HS-5 (cell line): ENCODE results near the gene KRT3.

Experiments
- DNase-seq: peaks from one replicate; pipeline ENCODE4 v3.0.0-alpha.2; 2012; ENCODE audit warnings: low read depth

KRT3 gene

DNA sequence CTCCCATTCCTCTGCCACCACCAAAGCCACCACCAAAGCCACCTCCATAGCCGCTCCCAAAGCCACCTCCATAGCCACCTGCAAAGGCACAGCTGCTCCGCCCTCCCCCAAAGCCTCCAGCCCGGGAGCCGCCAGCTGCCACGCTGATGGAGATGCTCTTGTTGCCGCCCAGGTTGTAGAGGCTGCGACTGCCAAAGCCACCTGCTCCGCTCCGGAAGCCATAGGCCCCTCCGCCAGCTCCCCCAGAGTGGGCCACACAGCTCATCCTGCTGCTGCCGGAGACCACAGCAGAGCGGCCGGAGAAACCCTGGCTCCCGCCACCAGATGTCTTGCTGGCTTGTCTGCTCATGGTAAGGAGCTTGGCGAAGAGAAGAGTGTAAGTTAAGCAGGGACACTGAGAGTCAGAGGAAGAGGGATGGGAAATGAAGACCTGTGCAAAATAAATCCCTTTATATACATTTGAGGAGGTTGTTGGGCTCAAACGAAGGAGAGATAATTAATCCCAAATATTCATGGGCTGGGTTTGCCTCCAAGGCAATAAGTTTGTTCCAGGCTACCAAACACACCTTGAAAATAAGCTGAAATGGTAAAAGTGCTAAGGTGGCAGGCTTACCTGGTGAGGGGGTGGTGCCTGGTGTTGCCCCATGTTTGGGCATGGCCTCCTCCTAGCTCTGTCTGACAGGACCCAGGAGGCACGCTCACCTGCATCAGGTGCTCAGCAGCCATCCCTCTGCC lies at the start of gene KRT3:
Gene KRT3, minus strand, starts transcription at position 424 of the 735 bp plus-strand sequence. Its CDS starts 75 bp downstream, at position 349.
- DNase-seq, result no peak

DNA sequence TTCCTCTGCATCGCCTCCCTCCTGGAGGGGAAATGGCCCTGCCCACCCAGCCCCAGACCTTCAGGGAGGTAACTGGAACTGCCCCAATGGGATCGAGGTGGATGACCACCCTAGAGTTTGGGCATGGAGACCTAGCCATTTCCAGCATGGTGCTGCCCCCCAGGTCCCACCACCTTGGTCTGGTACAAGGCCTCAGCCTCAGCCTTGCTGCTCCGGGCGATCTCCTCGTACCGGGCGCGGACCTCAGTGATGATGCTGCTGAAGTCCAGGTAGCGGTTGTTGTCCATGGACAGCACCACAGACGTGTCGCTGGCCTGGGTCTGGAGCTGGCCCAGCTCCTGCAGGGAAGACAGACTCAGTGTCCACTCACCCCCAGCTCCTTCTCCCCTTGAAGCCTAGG lies 48.5 kb upstream of the KRT3 start:
- no peak for DNase-seq

DNA sequence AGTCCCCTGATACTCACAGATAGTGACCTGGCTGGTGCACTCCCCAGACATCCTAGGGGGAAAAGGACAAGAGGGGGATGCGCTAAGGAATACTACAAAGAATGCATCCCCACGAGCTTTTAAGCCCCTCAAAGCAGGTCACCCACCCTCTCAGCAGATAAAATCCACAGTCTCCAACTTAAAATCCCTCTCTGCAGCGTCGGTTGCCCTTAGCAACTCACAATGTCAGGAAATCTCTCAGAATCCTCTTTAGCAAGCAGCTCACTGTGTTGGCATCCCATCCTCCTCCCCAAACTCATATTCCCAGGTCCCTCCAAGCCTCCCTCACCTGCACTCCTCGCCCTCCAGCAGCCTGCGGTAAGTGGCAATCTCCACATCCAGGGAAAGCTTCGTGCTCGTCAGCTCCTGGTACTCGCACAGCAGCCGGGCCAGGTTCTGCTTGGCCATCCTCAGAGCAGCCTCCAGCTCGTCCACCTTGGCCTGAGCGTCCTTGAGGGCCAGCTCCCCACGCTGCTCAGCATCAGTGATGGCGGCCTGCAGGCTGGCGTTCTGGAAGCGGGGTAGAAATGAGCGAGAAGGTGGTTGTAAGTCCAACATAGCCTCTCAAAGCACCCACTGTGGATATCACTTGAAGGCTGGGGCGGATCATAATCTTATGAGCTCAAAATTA lies 43.7 kb upstream of the KRT3 start:
- no peak for DNase-seq

DNA sequence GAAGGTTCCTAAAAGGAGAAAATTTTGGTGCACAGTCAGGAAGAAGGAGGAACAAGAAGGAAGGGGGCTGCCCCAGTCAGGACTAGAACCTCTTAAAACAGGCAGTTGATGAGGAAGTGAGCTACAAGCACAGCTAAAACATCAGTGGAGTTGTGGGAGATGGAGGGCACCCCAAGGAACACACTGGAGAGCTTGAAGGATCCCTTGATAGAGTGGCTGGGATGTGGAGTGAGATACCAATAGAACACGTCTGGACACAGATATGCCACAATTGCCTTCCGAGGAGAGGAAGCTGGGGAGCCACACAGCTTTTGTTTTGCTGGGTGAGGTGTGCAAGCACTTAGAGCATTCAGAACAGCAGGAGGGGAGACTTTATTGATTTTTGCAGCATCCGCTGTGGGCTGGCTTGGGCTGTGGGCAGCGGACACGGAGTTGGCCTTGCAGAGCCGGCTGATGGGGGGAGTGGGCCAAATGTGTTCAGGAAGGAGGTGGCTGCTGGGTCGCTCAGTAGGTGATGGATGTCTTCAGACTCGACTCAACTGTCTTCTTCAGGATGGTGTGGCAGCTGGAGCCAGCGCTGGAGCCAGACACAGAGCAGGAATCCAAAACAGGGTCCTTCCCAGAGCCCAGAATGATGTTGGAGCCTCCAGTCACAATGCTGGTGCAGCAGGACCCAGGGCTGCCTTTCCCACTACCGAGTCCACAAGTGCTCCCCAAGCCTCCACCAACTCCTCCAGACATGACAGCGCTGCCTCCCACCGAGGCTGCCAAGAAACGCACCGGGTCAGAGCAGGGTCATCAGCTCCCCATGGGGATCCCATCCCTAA lies 42.9 kb upstream of the KRT3 start:
- no peak for DNase-seq

DNA sequence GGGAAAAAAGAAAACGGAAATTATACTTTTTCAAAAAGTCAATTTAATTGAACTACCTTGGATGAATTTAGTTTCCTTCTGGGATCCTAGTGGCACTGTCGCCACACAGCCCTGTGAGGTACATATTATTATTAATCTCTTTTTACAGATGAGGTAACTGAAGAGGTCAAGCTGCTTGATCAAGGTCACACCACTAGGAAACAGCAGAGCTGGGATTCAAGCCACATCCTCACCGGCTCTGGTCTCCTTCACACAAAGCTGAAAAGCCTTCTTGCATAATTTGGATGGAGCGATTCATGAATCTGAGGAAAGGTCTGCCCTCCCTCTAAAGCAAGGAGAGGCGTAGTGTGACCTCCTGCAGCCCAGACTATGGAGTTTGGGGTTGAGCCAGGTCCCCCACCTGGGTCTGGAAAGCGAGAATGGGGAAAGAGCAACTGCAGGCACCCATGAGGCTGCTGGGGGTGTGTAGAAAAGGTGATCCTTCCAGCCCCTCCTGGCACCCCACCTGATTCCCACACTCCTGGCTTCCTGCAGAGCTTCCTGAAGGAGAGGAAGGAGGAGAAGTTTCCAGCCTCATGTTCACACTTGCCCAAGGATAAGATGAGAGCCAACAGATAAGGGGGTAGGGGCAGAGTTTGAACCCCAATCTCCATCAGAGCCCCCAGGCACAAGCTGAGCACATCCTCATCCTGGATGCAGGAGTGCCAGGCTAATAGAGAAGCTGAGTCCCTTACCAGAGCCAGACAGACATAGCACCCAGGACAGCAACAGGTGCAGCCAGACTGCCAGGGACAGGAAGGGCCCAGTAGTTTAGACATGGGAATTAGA lies 42.1 kb upstream of the KRT3 start:
- no peak for DNase-seq

DNA sequence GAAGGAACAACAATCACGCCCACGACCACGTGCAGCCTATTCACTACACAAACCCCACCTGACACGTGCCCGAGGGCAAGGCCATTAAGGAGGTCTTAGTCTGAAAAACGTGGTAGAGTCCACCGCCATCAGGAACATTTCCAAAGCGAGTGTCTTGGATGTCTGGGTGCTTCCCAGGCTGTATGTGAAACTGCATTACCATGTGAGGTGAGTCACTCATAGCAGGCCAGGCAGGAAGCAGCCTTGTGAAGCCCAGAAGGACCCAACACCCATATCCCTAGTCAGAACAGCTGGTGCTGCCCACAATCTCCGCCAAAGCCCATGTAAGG lies 41.5 kb upstream of the KRT3 start:
- peak; percentile 36 for DNase-seq

DNA sequence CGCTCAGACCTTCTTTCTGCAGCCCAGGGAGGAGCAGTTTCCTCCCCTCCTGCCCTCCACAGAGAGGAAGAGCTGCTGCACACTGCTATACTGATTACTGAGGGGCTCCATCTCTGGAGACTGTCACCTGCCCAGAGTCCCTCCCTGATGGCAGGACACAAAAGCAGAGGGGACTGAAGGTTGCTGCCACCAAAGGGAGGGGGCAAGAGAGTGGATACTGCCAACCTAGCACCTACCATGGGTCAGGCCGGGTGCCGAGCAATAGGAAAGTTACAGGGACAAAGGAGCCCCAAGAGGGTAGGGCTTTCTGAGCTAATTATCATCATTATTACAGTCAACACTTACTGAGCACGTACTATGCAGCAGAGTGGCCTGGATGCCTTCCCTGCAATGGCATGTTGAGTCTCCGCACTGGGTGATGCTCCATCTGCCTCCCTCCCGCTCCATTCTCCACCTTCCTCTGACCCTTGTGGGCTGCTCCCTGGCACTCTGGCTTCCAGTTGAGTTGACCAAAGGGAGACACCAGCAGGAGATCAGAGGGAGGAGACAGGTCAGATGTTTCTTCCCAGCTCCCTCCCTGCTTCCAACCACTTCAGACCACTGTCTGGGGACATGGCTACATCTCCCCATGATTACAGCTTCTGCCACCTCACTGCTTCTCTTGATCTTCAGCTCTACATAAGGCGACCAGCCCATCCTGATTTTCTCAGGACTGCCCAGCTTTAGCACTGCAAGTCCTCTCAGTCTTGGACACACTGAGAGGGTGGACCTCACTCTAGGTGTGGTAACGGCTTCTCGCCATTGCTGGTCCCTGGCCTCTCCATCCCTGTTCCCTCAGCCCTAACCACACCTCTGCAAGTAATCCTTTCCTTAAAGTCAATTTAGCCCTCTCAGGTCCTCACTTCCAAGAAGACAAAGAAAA lies 40.8 kb upstream of the KRT3 start:
- no peak for DNase-seq

DNA sequence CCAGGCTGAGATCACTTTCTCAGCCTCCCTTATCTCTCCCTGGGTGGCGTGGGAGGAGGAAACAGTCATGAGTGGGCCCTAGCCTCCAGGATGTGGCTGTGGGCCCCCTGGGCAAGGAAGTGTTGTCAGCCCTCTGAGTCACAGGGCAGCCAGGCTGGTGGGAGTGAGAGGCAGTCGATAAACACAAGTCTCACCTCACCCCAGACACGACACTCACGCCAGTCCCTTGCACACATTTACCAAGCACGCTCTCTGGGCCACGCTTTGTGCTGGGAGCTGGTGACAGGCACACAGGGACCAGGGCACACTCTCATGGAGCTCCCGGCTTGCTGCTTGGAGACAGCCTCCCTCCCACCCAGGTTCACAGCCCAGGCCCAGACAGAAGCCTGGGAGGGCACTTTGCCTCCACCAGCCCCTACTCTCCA lies 40.1 kb upstream of the KRT3 start:
- DNase-seq, result no peak

DNA sequence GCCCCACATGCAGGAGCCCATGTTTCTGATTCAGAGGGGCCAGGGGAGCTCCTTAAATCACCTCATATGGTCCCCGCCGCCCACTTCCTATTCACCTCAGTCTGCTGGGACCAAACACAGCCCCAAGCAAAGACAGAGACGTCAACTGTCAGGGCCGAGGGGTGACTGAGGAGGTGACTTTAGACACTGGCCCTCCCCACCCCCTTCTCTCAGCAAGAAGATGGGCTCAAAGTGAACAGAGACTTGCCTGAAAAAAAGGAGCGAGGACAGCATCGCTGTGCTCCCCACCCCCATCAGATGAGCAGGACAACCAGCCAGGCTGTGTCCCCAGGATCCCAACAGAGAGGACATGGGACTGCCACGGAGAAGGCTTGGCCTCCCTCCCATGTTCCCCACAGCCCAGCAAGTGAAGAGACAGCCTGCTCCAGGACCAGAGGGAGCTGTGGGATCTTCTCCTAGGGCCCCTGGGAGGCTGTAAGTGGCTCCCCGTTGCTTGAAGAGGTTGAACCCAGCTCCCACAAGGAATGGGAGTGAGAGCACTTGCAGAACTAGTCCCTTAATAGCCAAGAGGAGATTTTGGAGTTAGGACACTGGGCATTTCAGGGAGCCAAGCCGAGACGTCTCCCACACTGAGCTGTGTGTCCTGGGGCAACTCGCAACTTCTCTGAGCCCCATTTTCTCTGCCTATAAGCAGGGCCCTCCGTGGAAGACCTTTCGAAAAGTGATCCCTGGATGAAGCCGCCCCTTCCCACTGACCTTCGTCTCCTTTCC lies 39.5 kb upstream of the KRT3 start:
- no peak for DNase-seq

DNA sequence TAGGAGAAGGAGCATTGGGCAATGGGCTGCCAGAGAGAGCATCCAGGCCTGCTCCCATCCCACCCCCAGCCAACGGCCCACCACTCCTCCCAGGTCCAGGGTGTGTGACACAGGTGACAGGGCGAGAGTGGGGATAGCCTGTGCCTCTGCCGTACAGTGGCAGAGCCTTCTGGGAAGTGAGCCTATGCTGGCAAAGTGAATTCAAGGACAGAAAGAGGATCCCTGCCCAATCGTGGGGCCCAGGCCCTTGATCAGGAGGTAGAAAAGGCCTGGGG lies 38.7 kb upstream of the KRT3 start:
- no peak for DNase-seq

DNA sequence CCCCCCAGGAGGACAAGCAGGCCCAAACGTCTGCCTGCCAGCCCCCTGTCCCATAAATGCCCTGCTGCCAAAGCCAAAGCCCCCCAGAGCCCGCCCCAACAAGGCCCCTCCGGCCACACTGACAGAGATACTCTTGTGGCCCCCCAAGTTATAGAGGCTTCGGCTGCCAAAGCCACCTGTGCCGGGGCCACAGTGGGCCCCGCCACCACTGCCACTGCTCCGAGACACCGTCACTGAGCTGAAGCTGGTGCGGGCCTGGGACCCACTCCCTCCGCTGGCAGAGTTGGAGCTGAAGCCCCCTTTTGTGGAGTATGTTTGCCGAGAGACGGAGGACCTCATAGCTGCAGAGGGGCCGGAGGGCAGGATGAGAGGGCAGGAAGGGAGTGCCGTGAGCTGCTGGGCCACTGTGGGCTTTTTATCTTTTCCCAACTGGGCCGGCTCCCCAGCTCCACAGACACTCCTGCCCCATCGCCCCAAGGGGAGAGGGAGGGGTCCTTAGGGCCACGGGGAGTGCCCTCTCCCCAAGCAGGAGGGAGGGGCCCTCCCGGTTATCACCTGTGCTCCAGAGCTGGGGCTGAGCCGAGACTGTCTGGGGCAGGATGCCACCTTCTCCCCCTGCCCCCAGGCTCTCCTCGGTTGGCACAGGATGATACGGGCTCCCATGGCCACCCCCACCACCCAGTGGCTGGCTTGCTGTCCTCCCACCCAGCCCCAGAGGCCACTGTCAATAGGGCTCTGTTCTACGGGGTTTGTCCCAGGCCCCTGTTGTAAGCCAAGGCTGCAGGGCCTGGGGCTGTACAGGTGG lies 38.2 kb upstream of the KRT3 start, which contains the start of gene KRT79:
Gene KRT79, minus strand, starts transcription at position 390 of the 805 bp plus-strand sequence. Its CDS starts 51 bp downstream, at position 339.
- no peak for DNase-seq

DNA sequence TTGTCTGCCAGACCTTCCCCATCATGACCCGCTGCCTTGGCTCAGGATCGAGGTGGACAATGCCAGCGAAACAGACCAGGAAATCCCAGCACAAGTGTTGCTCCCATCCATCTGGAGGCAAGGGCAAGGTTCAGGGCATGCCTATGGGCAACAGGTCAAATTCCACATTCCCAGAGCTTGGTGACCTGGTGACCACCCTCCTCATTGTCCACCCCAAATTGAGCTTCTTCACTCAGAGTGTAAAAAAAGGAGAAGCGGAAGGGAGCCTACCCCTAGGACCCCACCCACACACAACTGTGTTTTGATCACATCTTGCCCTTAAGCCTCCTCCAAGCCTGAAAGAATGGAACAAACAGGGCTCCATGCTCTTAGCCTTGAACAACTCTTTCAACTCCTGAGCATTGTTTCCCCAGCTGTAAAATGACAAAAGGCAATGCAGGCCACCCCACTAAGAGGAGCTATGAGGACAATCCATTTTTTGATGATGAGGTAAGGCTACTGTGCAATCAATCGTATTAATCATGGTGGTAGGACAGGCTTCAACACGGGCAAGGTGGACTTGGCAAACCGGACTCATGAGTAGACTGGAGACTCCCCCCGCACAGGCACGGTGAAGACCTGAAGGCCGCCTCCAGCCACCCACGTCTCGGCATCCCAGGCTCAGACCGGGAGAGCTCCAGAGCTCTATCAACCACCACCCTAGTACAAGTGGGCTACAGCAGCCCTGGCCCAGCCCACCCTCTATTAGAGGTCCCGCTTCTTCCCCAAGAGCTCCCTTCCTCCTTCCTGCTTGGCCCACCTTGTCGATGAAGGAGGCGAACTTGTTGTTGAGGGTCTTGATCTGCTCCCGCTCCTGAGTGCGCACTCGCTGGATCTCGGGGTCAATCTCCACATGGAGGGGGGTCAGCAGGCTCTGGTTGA lies 37.3 kb upstream of the KRT3 start:
- no peak for DNase-seq

DNA sequence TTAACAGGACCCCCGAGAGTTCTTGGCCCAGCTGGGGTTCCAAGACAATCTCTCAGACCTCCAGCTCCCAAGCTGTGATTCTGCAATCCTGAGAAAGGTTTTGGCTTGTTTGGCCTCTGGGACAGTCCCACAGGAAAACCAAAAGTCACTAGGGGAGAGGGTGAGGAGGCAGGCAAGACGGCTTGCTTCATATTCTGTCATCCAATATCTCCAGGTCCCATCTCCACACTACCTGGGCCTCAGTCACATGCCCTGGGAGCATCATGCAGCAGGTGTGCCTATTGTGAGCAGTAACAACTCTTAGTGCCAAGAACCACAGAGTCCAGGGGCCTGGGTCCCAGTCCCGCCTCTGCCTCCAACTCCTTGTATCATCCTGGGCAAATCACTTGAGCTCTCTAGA lies 36.5 kb upstream of the KRT3 start:
- no peak for DNase-seq

DNA sequence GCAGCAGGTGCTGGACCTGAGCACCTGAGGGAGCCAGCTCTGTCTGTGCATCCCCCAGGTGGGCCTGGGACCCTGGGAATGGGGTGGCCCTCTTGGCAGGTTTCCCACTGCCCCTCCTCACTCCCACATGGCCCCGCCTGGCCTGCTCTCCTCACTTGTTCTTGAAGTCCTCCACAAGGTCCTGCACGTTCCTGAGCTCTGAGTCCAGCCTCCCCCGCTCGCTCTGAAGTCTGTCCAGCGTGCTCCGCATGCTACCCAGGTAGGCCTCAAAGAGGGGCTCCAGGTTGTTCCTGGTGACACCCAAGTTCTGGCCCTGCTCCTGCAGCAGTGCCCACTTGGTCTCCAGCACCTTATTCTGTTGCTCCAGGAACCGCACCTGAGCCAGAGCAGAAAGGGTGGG lies 35.3 kb upstream of the KRT3 start:
- no peak for DNase-seq

DNA sequence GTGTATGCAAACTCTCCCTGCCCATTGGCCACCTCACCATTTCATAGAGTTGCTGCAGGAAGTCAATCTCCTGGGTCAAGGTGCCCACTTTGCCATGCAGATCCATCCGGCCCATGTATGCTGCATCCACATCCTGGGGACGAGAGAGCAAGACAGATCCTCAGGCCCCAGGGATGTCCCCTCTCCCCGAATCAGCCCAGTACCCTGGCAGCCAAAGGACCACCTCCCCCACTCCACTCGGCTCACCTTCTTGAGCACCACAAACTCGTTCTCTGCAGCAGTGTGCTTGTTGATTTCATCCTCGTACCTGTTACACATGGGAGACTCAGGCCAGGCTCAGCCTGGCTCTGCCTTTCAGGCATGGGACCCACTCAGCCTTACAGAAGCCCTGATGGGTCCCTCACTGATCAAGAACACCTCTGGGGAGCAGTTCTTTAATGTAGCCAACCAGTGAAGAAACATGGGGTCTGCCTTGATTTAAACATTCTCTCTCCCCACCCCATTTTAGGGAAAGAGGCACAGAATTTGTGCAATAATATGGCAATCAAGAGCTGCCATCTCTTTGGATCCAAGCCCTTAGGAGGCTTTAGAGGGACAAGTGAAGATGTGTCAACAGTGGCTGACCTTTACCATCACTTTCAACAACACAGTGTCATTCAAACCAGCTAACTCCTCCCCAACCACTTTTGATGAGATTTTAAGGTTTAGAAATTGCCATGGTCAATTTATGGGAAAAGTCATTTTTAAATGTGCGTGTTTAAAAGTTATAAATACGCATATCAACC lies 34.3 kb upstream of the KRT3 start:
- no peak for DNase-seq

DNA sequence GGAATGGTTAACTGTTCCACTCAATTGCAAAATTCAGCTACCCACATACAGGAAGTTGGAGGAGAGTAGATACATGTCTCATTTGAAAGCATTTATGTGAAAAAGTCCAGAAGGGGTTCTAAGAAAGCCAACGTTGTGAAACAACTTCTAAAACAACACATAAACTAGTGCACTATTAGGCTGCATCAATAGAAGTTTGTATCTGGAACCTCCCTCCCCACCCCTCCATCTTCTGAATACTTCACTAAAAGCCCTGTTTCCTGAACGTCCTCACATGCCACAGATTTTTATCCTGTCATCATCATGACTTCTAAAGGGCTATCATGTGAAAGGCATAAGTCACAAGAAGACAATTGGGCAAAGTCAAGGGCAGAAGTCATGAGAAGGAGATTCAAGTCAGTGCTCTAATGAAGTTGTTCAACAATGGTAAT lies 32.7 kb upstream of the KRT3 start:
- no peak for DNase-seq

DNA sequence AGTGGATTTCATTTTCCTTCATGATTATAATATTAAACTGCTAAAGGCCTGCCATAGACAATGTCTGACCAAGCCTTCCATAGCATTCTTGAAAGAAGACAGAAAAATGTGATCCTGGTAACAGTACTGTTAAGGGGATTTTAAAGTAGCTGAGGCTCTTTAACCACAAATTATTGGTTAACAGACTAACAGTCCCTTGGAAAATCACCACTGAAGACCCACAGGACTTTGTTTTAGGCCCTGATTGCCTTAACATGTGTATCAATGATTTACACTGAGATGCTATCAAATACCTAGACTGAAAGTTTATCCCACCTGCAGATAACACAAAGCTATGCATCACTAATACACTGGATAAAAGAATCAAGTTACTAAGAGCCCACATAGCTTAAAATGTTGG lies 32.2 kb upstream of the KRT3 start:
- DNase-seq, result no peak
